GM10266 (cell line): Measurements from ENCODE around the gene AMN1.
"Not testable (repeated sequence)": the region's sequence is repeated elsewhere in the genome, so short reads cannot be mapped to it uniquely, and the experiment has no call there.

Source experiments
- DNase-seq: peaks from one replicate; pipeline ENCODE4 v3.0.0; 2012; ENCODE audit errors: extremely low spot score
- CTCF ChIP-seq: IDR thresholded peaks from 2 replicates; pipeline ENCODE4 v1.5.1; 2012; ENCODE audit warnings: mild to moderate bottlenecking, low read depth; ENCODE audit not compliant: control insufficient read depth, insufficient read depth; ENCODE audit errors: missing control alignments

Gene AMN1

GRCh38 chr12:31732926-31733548 lies 4.2 kb upstream of the AMN1 start:
- no peak for TF ChIP-seq CTCF
- no peak for DNase-seq

GRCh38 chr12:31731203-31731602 lies 2.4 kb upstream of the AMN1 start:
- DNase-seq = not testable (repeated sequence)

- no peak for DNase-seq
- no peak for TF ChIP-seq CTCF
Measured at GRCh38 chr12:31729705-31730104, 884 bp upstream of the AMN1 start.

- DNase-seq = peak; percentile 30
- TF ChIP-seq CTCF = no peak
Measured at GRCh38 chr12:31728289-31728916, 418 bp downstream of the AMN1 start.

GRCh38 chr12:31727192-31727591 lies 1.6 kb downstream of the AMN1 start:
- no peak for DNase-seq
- TF ChIP-seq CTCF = no peak

- DNase-seq = no peak
- TF ChIP-seq CTCF = no peak
Measured at GRCh38 chr12:31726575-31726974, 2.2 kb downstream of the AMN1 start.

- no peak for TF ChIP-seq CTCF
- no peak for DNase-seq
Measured at GRCh38 chr12:31724557-31724956, 4.3 kb downstream of the AMN1 start.
